CD4-positive, alpha-beta memory T cell (primary cell): Measurements from ENCODE around the gene TMEM272. TPM values are rescaled to one million over a fixed set of nuclear protein-coding genes. Genes with fewer than 3 reads are reported as not detected.
A peak's percentile ranks its signal among the peaks of the same experiment; 100 is the strongest.

Source experiments
- CTCF ChIA-PET: fragments of 350-600 bp; sonication (Branson Sonifier 250); formaldehyde crosslinking; loops from one replicate; lab custom pipeline; 2021; ENCODE audit warnings: inconsistent platforms; ENCODE audit not compliant: partially characterized antibody; lab: Charles Lee
- POLR2A ChIA-PET: fragments of 350-600 bp; sonication (Branson Sonifier 250); formaldehyde crosslinking; loops from one replicate; lab custom pipeline; 2021; ENCODE audit not compliant: partially characterized antibody; lab: Charles Lee
- DNase-seq, 5 donors: peaks; one replicate each; pipeline versions ENCODE4 v3.0.0 to v3.0.0-alpha.2; 2020 to 2022; ENCODE audit warnings: mixed read lengths in 1 of 5
- H3K27ac ChIP-seq: one replicate; pipeline ENCODE4 v1.7.0; 2013; ENCODE audit warnings: low read depth, low read length
- H3K27me3 ChIP-seq: 2 replicates; pipeline ENCODE4 v1.7.0; 2013; ENCODE audit warnings: mild to moderate bottlenecking, low read length, moderate library complexity; ENCODE audit not compliant: insufficient read depth
- H3K36me3 ChIP-seq: 2 replicates; pipeline ENCODE4 v1.7.0; 2013; ENCODE audit warnings: mild to moderate bottlenecking, low read length, moderate library complexity; ENCODE audit not compliant: insufficient read depth
- H3K4me1 ChIP-seq: 2 replicates; pipeline ENCODE4 v1.7.0; 2013; ENCODE audit warnings: mild to moderate bottlenecking, low read length, moderate library complexity; ENCODE audit not compliant: insufficient read depth
- H3K4me3 ChIP-seq, 2 donors: one replicate each; pipeline ENCODE4 v1.7.0; 2013; ENCODE audit warnings: low read length in 2 of 2, mild to moderate bottlenecking in 1 of 2
- H3K9me3 ChIP-seq, 2 donors: one replicate each; pipeline ENCODE4 v1.7.0; 2013; ENCODE audit warnings: low read length in 2 of 2, control low read depth in 1 of 2; ENCODE audit not compliant: control insufficient read depth in 1 of 2
- H3K27ac Mint-ChIP-seq, 7 donors: one replicate each; pipeline ENCODE4 v1.8.0; 2020 to 2021; ENCODE audit warnings: mixed read lengths in 7 of 7, mild to moderate bottlenecking in 6 of 7, inconsistent platforms in 3 of 7, moderate library complexity in 3 of 7
- H3K27me3 Mint-ChIP-seq, 2 donors: one replicate each; pipeline ENCODE4 v1.8.0; 2020 to 2021; ENCODE audit warnings: mixed read lengths in 2 of 2
- H3K36me3 Mint-ChIP-seq, 2 donors: one replicate each; pipeline ENCODE4 v1.8.0; 2020 to 2021; ENCODE audit warnings: mixed read lengths in 2 of 2, inconsistent platforms in 1 of 2, mild to moderate bottlenecking in 1 of 2
- H3K4me1 Mint-ChIP-seq, 4 donors: one replicate each; pipeline ENCODE4 v1.8.0; 2020 to 2021; ENCODE audit warnings: mixed read lengths in 4 of 4, mild to moderate bottlenecking in 1 of 4
- H3K4me3 Mint-ChIP-seq, 8 donors: one replicate each; pipeline ENCODE4 v1.8.0; 2020 to 2021; ENCODE audit warnings: mixed read lengths in 8 of 8, mild to moderate bottlenecking in 7 of 8, moderate library complexity in 6 of 8, inconsistent platforms in 3 of 8
- H3K9me3 Mint-ChIP-seq, 8 donors: one replicate each; pipeline ENCODE4 v1.8.0; 2020 to 2021; ENCODE audit warnings: mixed read lengths in 8 of 8, mild to moderate bottlenecking in 5 of 8, inconsistent platforms in 3 of 8, moderate library complexity in 1 of 8
- intact Hi-C: fragments of 100-400 bp; cut with micrococcal nuclease; formaldehyde crosslinking; loops from one replicate; pipeline ENCODE4 v1.15.1; 2023
- polyA plus RNA-seq, 2 donors: library from polyadenylated mRNA; unstranded; fragments of 300-500 nt; fragmentation: Illumina TruSeq; gene quantifications; one replicate each; pipeline ENCODE4 v1.2.3, GENCODE V29; 2021
- total RNA-seq, 2 experiments: library from RNA; stranded (reverse); gene quantifications; one replicate each; pipeline ENCODE4 v1.2.3, GENCODE V29; 2021

Gene TMEM272
- total and polyA plus RNA-seq, 4 experiments from 2014 or later = 0.41 to 9.0 (median 7.9) TPM; not detected in 1

- intact Hi-C loops = loop anchor here (1.0 to 2.0 kb wide), 10 partner anchors 12 to 849 kb away; partner anchors contain the start of genes ALG11, CKAP2, INTS6 and SUGT1
- Mint-ChIP-seq H3K27me3 (no peaks in the 10 kb centered on the region), H3K4me1 (peaks cover 34 to 59% (median 47%) of the 10 kb centered on the region in 4 donors), H3K9me3 (peaks cover 0 to 7% (median 0%) of the 10 kb centered on the region in 8 donors), H3K27ac (peak within 1 kb of the TSS; percentile 98 to 100 (median 100)), H3K36me3 (peaks cover 3 to 29% of the 10 kb centered on the region in 2 donors), H3K4me3 (peak within 1 kb of the TSS; percentile 91 to 98 (median 96))
- H3K4me3 ChIP-seq = peak within 1 kb of the TSS; percentile 76 to 88
- H3K9me3 ChIP-seq = no peaks in the 10 kb centered on the region
- POLR2A ChIA-PET = interaction anchor here (0.7 to 14.5 kb wide), 16 partner anchors 9 to 360 kb away, joined by 3 to 288 read pairs (median 5); partner anchors contain the start of gene INTS6
- CTCF ChIA-PET = interaction anchor here (0.9 to 8.2 kb wide), 5 partner anchors 10 to 354 kb away, joined by 3 to 67 read pairs (median 4); no protein-coding TSS in a partner anchor
- no peaks in the 10 kb centered on the region for H3K27me3 ChIP-seq
- peaks cover 45% of the 10 kb centered on the region for H3K4me1 ChIP-seq
- no peaks in the 10 kb centered on the region for H3K36me3 ChIP-seq
- peak within 1 kb of the TSS; percentile 96 for H3K27ac ChIP-seq
- peak; percentile 92 to 96 (median 95) for DNase-seq
Measured at GRCh38 chr13:51803422-51804294, 41.3 kb downstream of the TMEM272 start, which contains the start of gene DHRS12. Gene DHRS12 (minus strand): TSS chr13:51804163. CDS start chr13:51799659, 4,504 bp downstream.

- peaks cover 3 to 33% of the 10 kb centered on the region in 2 donors for H3K36me3 Mint-ChIP-seq
- H3K27me3 ChIP-seq = no peaks in the 10 kb centered on the region
- H3K9me3 ChIP-seq = no peaks in the 10 kb centered on the region
- peak overlapping the region; percentile 91 to 98 (median 96) for H3K4me3 Mint-ChIP-seq
- POLR2A ChIA-PET = interaction anchor here (0.7 to 14.5 kb wide), 15 partner anchors 10 to 359 kb away, joined by 3 to 288 read pairs (median 5); partner anchors contain the start of gene INTS6
- peaks cover 36 to 62% (median 49%) of the 10 kb centered on the region in 4 donors for H3K4me1 Mint-ChIP-seq
- peaks cover 4% of the 10 kb centered on the region for H3K36me3 ChIP-seq
- peak in 1 of 5 donors; percentile 51 for DNase-seq
- peak overlapping the region; percentile 98 to 100 (median 100) for H3K27ac Mint-ChIP-seq
- intact Hi-C loops = loop anchor here (1.0 to 2.0 kb wide), 6 partner anchors 22 to 652 kb away; partner anchors contain the start of genes ALG11, CKAP2 and INTS6
- peaks cover 45% of the 10 kb centered on the region for H3K4me1 ChIP-seq
- peaks cover 0 to 7% (median 0%) of the 10 kb centered on the region in 8 donors for H3K9me3 Mint-ChIP-seq
- H3K27ac ChIP-seq = peak overlapping the region; percentile 96
- H3K4me3 ChIP-seq = peak overlapping the region; percentile 70 to 88
- CTCF ChIA-PET = interaction anchor here (0.6 to 8.2 kb wide), 9 partner anchors 11 to 353 kb away, joined by 3 to 67 read pairs (median 4); partner anchors contain the start of gene INTS6
- no peaks in the 10 kb centered on the region for H3K27me3 Mint-ChIP-seq
Measured at GRCh38 chr13:51802631-51803418, 42.2 kb downstream of the TMEM272 start.

- Mint-ChIP-seq H3K27me3 (no peaks in the 10 kb centered on the region), H3K9me3 (peaks cover 0 to 7% (median 0%) of the 10 kb centered on the region in 8 donors), H3K4me3 (peak overlapping the region in 7 of 8 donors; percentile 91 to 98 (median 95)), H3K36me3 (peaks cover 6 to 31% of the 10 kb centered on the region in 2 donors), H3K4me1 (peaks cover 36 to 59% (median 48%) of the 10 kb centered on the region in 4 donors), H3K27ac (peak overlapping the region; percentile 98 to 100 (median 100))
- no peak overlapping the region for H3K4me3 ChIP-seq
- peaks cover 45% of the 10 kb centered on the region for H3K4me1 ChIP-seq
- POLR2A ChIA-PET = interaction anchor here (0.6 to 14.5 kb wide), 5 partner anchors 22 to 393 kb away, joined by 3 to 288 read pairs (median 15); partner anchors contain the start of gene INTS6
- DNase-seq = no peak
- no peaks in the 10 kb centered on the region for H3K9me3 ChIP-seq
- intact Hi-C loops = loop anchor here (2.0 kb wide), 1 partner anchor 37 kb away; no protein-coding TSS in a partner anchor
- peaks cover 4% of the 10 kb centered on the region for H3K36me3 ChIP-seq
- peak overlapping the region; percentile 96 for H3K27ac ChIP-seq
- H3K27me3 ChIP-seq = no peaks in the 10 kb centered on the region
- CTCF ChIA-PET = interaction anchor here (1.0 to 8.2 kb wide), 8 partner anchors 12 to 380 kb away, joined by 3 to 67 read pairs (median 5); partner anchors contain the start of gene INTS6
Measured at GRCh38 chr13:51801631-51802099, 43.3 kb downstream of the TMEM272 start.

GRCh38 chr13:51800486-51800885 lies 44.5 kb downstream of the TMEM272 start:
- H3K27ac ChIP-seq = peak overlapping the region; percentile 96
- intact Hi-C loops = no loop called here
- H3K27ac Mint-ChIP-seq = peak overlapping the region; percentile 64 to 100 (median 99)

GRCh38 chr13:51799261-51799660 lies 45.7 kb downstream of the TMEM272 start:
- H3K4me3 ChIP-seq = no peak overlapping the region
- H3K27me3 Mint-ChIP-seq = no peaks in the 10 kb centered on the region
- H3K27ac ChIP-seq = no peak overlapping the region
- intact Hi-C loops = loop anchor here (5.0 kb wide), 2 partner anchors 432 to 577 kb away; partner anchors contain the start of gene FAM124A
- H3K4me3 Mint-ChIP-seq = no peak overlapping the region
- H3K9me3 Mint-ChIP-seq = peaks cover 0 to 6% (median 0%) of the 10 kb centered on the region in 8 donors
- DNase-seq = no peak
- peaks cover 12 to 28% of the 10 kb centered on the region in 2 donors for H3K36me3 Mint-ChIP-seq
- POLR2A ChIA-PET = interaction anchor here (1.9 to 14.5 kb wide), 4 partner anchors 25 to 366 kb away, joined by 5 to 288 read pairs (median 113); partner anchors contain the start of gene INTS6
- H3K27me3 ChIP-seq = no peaks in the 10 kb centered on the region
- peaks cover 17 to 46% (median 26%) of the 10 kb centered on the region in 4 donors for H3K4me1 Mint-ChIP-seq
- H3K4me1 ChIP-seq = peaks cover 21% of the 10 kb centered on the region
- H3K9me3 ChIP-seq = no peaks in the 10 kb centered on the region
- peak overlapping the region in 4 of 7 donors; percentile 98 to 100 (median 100) for H3K27ac Mint-ChIP-seq
- peaks cover 4% of the 10 kb centered on the region for H3K36me3 ChIP-seq
- CTCF ChIA-PET = interaction anchor here (0.7 to 8.2 kb wide), 14 partner anchors 9 to 674 kb away, joined by 3 to 67 read pairs (median 8); no protein-coding TSS in a partner anchor

More at GRCh38 chr13:51800486-51800885, 44.5 kb downstream of the TMEM272 start:
- Histone ChIP-seq H3K4me3 (no peak overlapping the region), H3K36me3 (peaks cover 4% of the 10 kb centered on the region), H3K27me3 (no peaks in the 10 kb centered on the region), H3K9me3 (no peaks in the 10 kb centered on the region), H3K4me1 (peaks cover 34% of the 10 kb centered on the region)
- DNase-seq = no peak
- CTCF ChIA-PET = interaction anchor here (0.8 to 8.2 kb wide), 12 partner anchors 10 to 379 kb away, joined by 3 to 67 read pairs (median 4); no protein-coding TSS in a partner anchor
- Mint-ChIP-seq H3K4me1 (peaks cover 27 to 51% (median 38%) of the 10 kb centered on the region in 4 donors), H3K36me3 (peaks cover 7 to 31% of the 10 kb centered on the region in 2 donors), H3K9me3 (peaks cover 0 to 7% (median 0%) of the 10 kb centered on the region in 8 donors), H3K27me3 (no peaks in the 10 kb centered on the region), H3K4me3 (no peak overlapping the region)
- POLR2A ChIA-PET = interaction anchor here (0.6 to 14.5 kb wide), 6 partner anchors 23 to 367 kb away, joined by 3 to 288 read pairs (median 4); partner anchors contain the start of gene INTS6
